Stimulated activated naive CD8-positive, alpha-beta T cell treated with anti-CD3 and anti-CD28 coated beads, Interleukin-15, amount 100 ng/mL, for 72 hours (primary cell): Measurements from ENCODE around the gene FHL5.
"Not testable (repeated sequence)": the region's sequence is repeated elsewhere in the genome, so short reads cannot be mapped to it uniquely, and the experiment has no call there.

ENCODE experiments used
- ATAC-seq: fragments of 150-1000 bp; cut with Tn5 transposase; 2 replicates; pipeline ENCODE4 v1.10.0; 2021; ENCODE audit warnings: mild to moderate bottlenecking, moderate library complexity
- DNase-seq, 2 donors: peaks; one replicate each; pipeline ENCODE4 v3.0.0; 2021 to 2022
- H3K27ac Mint-ChIP-seq, 2 donors: one replicate each; pipeline ENCODE4 v1.8.0; 2022; ENCODE audit warnings: mild to moderate bottlenecking in 2 of 2, mixed read lengths in 2 of 2, moderate library complexity in 2 of 2
- H3K27me3 Mint-ChIP-seq: one replicate; pipeline ENCODE4 v1.8.0; 2022; ENCODE audit warnings: mixed read lengths
- H3K4me1 Mint-ChIP-seq: one replicate; pipeline ENCODE4 v1.8.0; 2022; ENCODE audit warnings: mild to moderate bottlenecking, mixed read lengths
- H3K4me3 Mint-ChIP-seq, 2 donors: one replicate each; pipeline ENCODE4 v1.8.0; 2022; ENCODE audit warnings: mild to moderate bottlenecking in 2 of 2, mixed read lengths in 2 of 2, moderate library complexity in 1 of 2
- H3K9me3 Mint-ChIP-seq, 2 donors: one replicate each; pipeline ENCODE4 v1.8.0; 2022; ENCODE audit warnings: mixed read lengths in 2 of 2

The FHL5 gene

GRCh38 chr6:96571551-96571950, 8.6 kb downstream of the FHL5 start:
- no peak overlapping the region for H3K27ac Mint-ChIP-seq
- no peaks in the 10 kb centered on the region for H3K4me1 Mint-ChIP-seq
- DNase-seq (no peak), ATAC-seq (no peak)
- no peak overlapping the region for H3K4me3 Mint-ChIP-seq
- peaks cover 18% of the 10 kb centered on the region for H3K27me3 Mint-ChIP-seq
- peaks cover 30 to 33% of the 10 kb centered on the region in 2 donors for H3K9me3 Mint-ChIP-seq

GRCh38 chr6:96575359-96575758, 12.4 kb downstream of the FHL5 start:
- Mint-ChIP-seq H3K4me3 (no peak overlapping the region), H3K27me3 (peaks cover 16% of the 10 kb centered on the region), H3K9me3 (peaks cover 17 to 20% of the 10 kb centered on the region in 2 donors), H3K4me1 (no peaks in the 10 kb centered on the region), H3K27ac (no peak overlapping the region)
- ATAC-seq: no peak
- no peak for DNase-seq

GRCh38 chr6:96576221-96576620, 13.3 kb downstream of the FHL5 start:
- H3K4me1 Mint-ChIP-seq: no peaks in the 10 kb centered on the region
- no peak overlapping the region for H3K4me3 Mint-ChIP-seq
- peaks cover 8 to 12% of the 10 kb centered on the region in 2 donors for H3K9me3 Mint-ChIP-seq
- H3K27ac Mint-ChIP-seq: peak overlapping the region in 1 of 2 donors; percentile 91
- peaks cover 16% of the 10 kb centered on the region for H3K27me3 Mint-ChIP-seq
- no peak for ATAC-seq
- no peak for DNase-seq

GRCh38 chr6:96582021-96582420, 19.1 kb downstream of the FHL5 start:
- H3K9me3 Mint-ChIP-seq: no peaks in the 10 kb centered on the region
- no peak overlapping the region for H3K27ac Mint-ChIP-seq
- no peaks in the 10 kb centered on the region for H3K4me1 Mint-ChIP-seq
- no peak overlapping the region for H3K4me3 Mint-ChIP-seq
- ATAC-seq (no peak), DNase-seq (no peak)
- peaks cover 7% of the 10 kb centered on the region for H3K27me3 Mint-ChIP-seq

- H3K4me1 Mint-ChIP-seq: no peaks in the 10 kb centered on the region
- no peak overlapping the region for H3K27ac Mint-ChIP-seq
- H3K4me3 Mint-ChIP-seq: no peak overlapping the region
- DNase-seq: no peak
- no peaks in the 10 kb centered on the region for H3K9me3 Mint-ChIP-seq
- ATAC-seq: no peak
- peaks cover 7% of the 10 kb centered on the region for H3K27me3 Mint-ChIP-seq
Observed at GRCh38 chr6:96582436-96582835, 19.5 kb downstream of the FHL5 start.

- Mint-ChIP-seq H3K27ac (no peak overlapping the region), H3K4me1 (no peaks in the 10 kb centered on the region), H3K27me3 (peaks cover 9% of the 10 kb centered on the region), H3K9me3 (no peaks in the 10 kb centered on the region), H3K4me3 (no peak overlapping the region)
- no peak for DNase-seq
- ATAC-seq: no peak
Observed at GRCh38 chr6:96604420-96604819, 41.5 kb downstream of the FHL5 start.

- DNase-seq: no peak
- Mint-ChIP-seq H3K4me1 (no peaks in the 10 kb centered on the region), H3K27me3 (peaks cover 9% of the 10 kb centered on the region), H3K9me3 (no peaks in the 10 kb centered on the region), H3K4me3 (no peak overlapping the region), H3K27ac (no peak overlapping the region)
- ATAC-seq: no peak
Observed at GRCh38 chr6:96608074-96608473, 45.1 kb downstream of the FHL5 start.

- no peak for DNase-seq
- Mint-ChIP-seq H3K9me3 (no peaks in the 10 kb centered on the region), H3K27me3 (no peaks in the 10 kb centered on the region), H3K27ac (no peak overlapping the region), H3K4me1 (no peaks in the 10 kb centered on the region), H3K4me3 (no peak overlapping the region)
- no peak for ATAC-seq
Observed at GRCh38 chr6:96610019-96610418, 47.1 kb downstream of the FHL5 start.

- Mint-ChIP-seq H3K4me3 (no peak overlapping the region), H3K4me1 (no peaks in the 10 kb centered on the region), H3K27ac (no peak overlapping the region), H3K27me3 (no peaks in the 10 kb centered on the region), H3K9me3 (no peaks in the 10 kb centered on the region)
- ATAC-seq (no peak), DNase-seq (no peak)
Observed at GRCh38 chr6:96611342-96611991, 48.5 kb downstream of the FHL5 start.

- Mint-ChIP-seq H3K9me3 (no peaks in the 10 kb centered on the region), H3K27me3 (peaks cover 6% of the 10 kb centered on the region), H3K27ac (no peak overlapping the region), H3K4me1 (no peaks in the 10 kb centered on the region), H3K4me3 (no peak overlapping the region)
- no peak for ATAC-seq
- DNase-seq: no peak
Observed at GRCh38 chr6:96613291-96613999, 50.5 kb downstream of the FHL5 start.

- no peak overlapping the region for H3K27ac Mint-ChIP-seq
- DNase-seq (no peak), ATAC-seq (no peak)
Observed at GRCh38 chr6:96620851-96621250, 57.9 kb downstream of the FHL5 start.

GRCh38 chr6:96621983-96622382, 59.1 kb downstream of the FHL5 start:
- H3K4me1 Mint-ChIP-seq: no peaks in the 10 kb centered on the region
- no peak for DNase-seq
- H3K27ac Mint-ChIP-seq: no peak overlapping the region
- no peak overlapping the region for H3K4me3 Mint-ChIP-seq
- no peak for ATAC-seq
- H3K27me3 Mint-ChIP-seq: peaks cover 42% of the 10 kb centered on the region
- no peaks in the 10 kb centered on the region for H3K9me3 Mint-ChIP-seq

More at GRCh38 chr6:96620851-96621250, 57.9 kb downstream of the FHL5 start:
- H3K4me1 Mint-ChIP-seq: no peaks in the 10 kb centered on the region
- no peaks in the 10 kb centered on the region for H3K9me3 Mint-ChIP-seq
- peaks cover 42% of the 10 kb centered on the region for H3K27me3 Mint-ChIP-seq
- H3K4me3 Mint-ChIP-seq: no peak overlapping the region

- DNase-seq (no peak), ATAC-seq (no peak)
- no peak overlapping the region for H3K4me3 Mint-ChIP-seq
- H3K27ac Mint-ChIP-seq: no peak overlapping the region
- peaks cover 34% of the 10 kb centered on the region for H3K27me3 Mint-ChIP-seq
- no peaks in the 10 kb centered on the region for H3K9me3 Mint-ChIP-seq
- no peaks in the 10 kb centered on the region for H3K4me1 Mint-ChIP-seq
Observed at GRCh38 chr6:96624957-96625356, 62.0 kb downstream of the FHL5 start.

- Mint-ChIP-seq H3K27me3 (peaks cover 22% of the 10 kb centered on the region), H3K27ac (no peak overlapping the region), H3K9me3 (no peaks in the 10 kb centered on the region), H3K4me1 (no peaks in the 10 kb centered on the region), H3K4me3 (no peak overlapping the region)
- peak; percentile 63 for ATAC-seq
- DNase-seq: no peak
Observed at GRCh38 chr6:96626759-96627364, 63.9 kb downstream of the FHL5 start.

GRCh38 chr6:96631248-96631647, 68.3 kb downstream of the FHL5 start:
- Mint-ChIP-seq H3K27ac (no peak overlapping the region), H3K9me3 (no peaks in the 10 kb centered on the region), H3K27me3 (peaks cover 23% of the 10 kb centered on the region), H3K4me3 (no peak overlapping the region), H3K4me1 (no peaks in the 10 kb centered on the region)
- DNase-seq (no peak), ATAC-seq (no peak)

- H3K27me3 Mint-ChIP-seq: peaks cover 64% of the 10 kb centered on the region
- not testable (repeated sequence) for H3K9me3 Mint-ChIP-seq, DNase-seq, H3K4me1 Mint-ChIP-seq, H3K27ac Mint-ChIP-seq, H3K4me3 Mint-ChIP-seq, ATAC-seq
Observed at GRCh38 chr6:96637979-96638378, 75.1 kb downstream of the FHL5 start.
